Kidney glomerular epithelial cell (primary cell): Measurements from ENCODE around the gene HOXA11.

Experiments
- DNase-seq: peaks from one replicate; lab custom pipeline; 2025; lab: John Stamatoyannopoulos, UW

HOXA11 gene

DNA sequence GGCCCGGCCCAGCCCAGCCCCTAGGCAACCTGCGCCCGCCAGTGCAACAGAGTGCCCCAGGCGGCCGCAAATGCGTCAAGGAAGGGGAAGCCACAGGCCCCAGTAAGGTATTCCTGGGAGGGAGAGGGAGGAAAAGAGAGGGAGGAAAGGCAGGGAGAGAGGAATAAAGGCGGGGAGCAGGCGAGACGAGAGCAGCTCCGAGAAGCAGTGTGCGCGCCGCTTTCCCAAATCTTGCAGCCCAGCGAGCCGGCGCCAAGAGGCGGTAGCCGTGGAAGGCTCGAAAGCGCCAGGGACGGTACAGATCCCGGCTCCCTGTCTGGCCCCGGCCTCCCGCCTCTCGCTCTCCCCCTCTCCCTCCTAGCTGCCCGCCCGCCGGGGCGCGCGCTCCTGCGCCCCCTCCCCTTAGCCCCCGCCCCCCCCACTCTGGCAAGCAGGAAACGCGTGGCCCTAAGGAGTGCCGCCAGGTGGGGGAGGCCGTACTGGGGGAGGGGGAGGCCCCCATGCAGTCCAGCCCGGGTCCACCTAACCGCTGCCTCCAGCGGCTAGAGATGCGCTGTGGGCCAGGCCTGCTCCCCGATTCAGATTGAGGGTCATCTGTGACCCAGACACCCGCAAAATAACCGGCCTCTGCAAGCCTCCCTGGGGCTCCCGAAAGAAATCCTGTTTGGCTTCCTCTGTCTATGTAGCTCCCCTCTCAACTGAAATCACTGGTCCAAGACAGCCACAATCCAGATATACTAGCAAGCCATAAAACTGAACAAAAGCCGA is 15.2 kb downstream of the HOXA11 start:
- DNase-seq = no peak

DNA sequence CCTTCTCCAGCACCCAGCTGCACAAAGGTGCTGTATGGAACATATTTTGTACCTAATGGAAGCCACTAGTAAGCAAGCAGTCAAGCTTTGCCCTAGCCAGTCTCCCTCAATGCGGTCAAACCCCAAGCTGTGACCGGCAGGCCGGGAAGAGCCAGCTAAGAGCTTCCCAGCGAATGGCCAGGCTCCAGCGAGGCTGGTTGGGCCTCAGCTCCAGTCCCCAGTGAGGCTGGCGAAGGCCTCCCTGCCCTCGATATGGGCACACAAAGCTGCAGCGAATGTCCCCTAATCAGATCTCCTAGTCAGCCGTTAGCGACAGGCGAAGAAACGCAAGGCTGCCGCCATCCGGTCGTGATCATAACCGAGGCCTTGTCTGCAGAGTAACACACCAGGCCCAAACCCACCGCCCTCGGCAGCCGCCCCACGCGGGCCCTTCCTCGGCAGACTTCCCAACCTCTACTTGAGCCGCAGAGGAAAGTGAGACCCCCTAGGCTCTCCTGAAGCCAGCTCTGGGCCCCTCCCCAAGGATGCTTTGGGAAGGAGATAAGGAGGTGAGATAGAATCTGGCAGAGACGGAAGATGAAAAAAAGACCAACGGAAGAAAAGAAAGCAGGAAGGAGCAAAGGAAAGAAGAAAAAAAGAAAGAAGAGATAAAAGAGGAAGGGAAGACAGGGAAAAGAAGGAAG is 16.6 kb downstream of the HOXA11 start:
- no peak for DNase-seq

DNA sequence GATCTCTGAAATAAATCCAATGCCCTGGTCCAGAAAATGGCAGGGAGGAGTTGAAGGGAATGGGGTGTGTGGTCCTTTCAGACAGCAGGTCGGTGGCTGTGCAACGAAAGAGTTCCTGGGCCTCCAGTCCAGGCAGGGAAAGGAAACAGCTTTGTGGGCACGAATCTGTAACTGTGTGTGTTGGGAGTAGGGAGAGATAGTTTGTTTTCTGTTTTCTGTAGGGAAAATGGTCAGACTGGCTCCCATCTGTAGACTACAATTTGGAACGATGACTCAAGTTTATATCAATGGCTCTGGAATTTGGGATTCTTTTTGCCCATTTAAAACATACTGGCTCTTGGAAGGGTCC is 17.1 kb downstream of the HOXA11 start:
- DNase-seq = no peak

DNA sequence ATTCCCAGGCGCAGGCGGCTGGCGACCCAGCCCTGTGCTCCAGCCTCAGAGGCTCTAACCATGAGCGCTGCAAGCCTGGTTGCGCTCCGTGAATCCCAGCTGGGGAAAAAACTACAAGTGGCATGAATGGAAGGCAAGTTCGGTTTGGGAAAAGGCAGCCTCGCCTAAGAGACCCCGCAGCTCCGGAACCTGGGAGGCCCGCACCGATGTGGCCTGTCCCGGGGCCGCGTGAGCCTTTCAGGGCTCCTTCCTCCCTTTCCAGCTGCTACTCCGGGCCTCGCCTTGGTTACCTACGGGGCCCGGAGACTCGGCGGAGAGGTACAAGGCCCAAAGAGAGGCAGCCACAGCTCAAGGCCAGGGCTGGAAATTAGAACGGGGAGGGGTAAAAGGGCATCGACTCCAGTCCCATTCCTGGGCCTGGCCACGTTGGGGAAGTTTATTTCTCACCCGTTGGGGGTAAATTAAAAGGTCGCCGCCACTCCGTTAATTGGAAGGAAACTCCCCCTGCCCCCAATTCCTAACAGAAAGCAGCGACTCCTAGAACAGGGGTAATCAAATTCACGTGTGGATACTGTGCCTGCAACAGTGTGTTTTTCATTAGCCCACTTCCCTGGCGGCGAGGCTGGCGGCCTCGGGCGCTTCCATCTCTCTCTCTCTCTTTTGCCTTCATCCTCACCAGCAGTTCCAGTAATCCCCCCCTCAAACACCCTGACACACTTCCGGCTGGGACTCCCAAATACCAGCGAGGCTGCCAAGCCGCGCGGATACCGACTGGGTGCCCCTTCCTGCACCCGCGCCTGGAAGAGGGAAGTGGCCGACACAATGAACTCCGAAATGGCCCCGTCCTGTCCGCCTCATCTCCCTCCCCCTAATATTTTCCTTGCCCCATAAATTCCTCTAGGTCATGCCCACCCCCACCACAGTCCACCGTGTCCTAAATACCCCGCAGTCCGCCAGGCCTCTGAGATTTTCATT is 18.2 kb downstream of the HOXA11 start:
- no peak for DNase-seq

DNA sequence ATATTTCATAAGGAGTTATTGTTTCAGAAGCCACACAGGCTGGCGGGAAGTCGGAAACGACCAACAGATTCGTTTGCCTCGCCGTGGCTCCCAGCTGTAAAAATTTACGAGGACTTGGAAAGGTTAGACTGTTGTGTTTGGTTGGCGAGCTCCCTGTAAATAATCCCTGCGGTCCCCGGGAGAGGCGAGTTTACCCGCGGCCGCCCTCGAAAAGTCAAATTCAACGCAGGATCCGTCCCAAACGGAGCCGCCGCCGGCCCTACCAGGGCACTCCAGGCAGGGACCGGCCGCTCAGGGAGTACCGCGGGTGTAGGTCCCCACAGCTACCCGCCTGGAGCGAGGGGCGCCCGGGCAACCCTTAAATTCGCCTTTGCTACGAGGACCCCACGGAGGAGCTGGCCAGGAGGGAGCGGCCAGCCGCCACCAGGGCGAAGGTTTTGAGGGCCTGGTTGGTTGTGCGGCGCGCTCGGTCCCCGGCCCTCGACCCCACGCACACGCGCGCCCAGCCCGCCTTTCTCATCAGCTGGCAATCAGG is 19.0 kb downstream of the HOXA11 start:
- DNase-seq = no peak

DNA sequence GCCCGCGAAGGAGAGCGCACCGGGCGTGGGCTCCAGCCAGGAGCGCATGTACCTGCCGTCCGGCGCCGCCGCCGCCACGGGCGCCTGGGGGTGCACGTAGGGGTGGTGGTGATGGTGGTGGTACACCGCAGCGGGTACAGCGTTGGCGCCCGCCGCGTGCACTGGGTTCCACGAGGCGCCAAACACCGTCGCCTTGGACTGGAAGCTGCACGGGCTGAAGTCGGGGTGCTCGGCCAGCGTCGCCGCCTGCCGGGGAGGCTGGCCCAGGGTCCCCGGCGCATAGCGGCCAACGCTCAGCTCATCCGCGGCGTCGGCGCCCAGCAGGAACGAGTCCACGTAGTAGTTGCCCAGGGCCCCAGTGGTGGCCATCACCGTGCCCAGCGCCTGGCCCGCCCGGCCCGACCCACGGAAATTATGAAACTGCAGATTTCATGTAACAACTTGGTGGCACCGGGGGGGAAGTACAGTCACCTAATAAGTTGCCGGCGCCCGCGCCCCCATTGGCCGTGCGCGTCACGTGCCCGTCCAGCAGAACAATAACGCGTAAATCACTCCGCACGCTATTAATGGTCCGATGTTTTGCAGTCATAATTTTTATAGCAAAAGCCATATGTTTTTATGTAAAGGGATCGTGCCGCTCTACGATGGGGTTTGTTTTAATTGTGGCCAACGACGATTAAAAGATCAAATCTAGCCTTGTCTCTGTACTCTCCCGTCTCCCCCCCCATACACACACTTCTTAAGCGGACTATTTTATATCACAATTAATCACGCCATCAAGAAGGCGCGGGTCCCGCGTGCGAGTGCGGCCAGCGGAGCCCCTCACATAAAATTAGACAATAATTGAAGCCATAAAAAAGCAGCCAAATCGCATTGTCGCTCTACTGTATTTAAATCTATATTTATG is 19.7 kb downstream of the HOXA11 start, which contains the start of gene HOXA9:
Gene HOXA9 (minus strand): TSS at position 449 of the 907 bp plus-strand sequence. CDS start 80 bp downstream, at position 369.
- DNase-seq = no peak

DNA sequence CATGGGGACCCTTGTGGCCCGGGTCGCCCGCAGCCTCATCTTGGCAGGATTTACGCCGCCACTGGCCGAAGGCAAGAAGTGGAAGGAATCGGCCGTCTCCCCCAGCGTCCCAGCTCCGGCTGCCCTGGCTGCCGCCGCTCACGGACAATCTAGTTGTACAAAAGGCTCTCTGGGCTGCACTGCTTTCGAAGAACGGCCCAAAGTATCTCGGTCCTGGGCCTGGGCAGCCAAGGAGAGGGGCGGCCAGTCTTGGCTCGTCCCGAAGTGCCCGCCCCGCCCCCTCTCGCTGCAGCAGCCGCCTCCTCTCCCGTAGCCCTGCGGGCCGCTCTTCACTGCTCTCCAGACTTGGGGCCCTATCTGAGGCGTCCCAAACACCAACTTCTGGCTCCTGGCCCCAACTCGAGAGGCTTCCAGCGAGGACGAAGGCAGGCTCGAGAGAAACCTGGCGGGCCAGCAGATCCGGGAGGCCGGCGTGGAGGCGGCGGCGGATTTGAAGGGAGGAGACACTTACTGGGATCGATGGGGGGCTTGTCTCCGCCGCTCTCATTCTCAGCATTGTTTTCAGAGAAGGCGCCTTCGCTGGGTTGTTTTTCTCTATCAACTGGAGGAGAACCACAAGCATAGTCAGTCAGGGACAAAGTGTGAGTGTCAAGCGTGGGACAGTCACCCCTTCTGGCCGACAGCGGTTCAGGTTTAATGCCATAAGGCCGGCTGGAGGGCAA is 20.5 kb downstream of the HOXA11 start:
- no peak for DNase-seq

DNA sequence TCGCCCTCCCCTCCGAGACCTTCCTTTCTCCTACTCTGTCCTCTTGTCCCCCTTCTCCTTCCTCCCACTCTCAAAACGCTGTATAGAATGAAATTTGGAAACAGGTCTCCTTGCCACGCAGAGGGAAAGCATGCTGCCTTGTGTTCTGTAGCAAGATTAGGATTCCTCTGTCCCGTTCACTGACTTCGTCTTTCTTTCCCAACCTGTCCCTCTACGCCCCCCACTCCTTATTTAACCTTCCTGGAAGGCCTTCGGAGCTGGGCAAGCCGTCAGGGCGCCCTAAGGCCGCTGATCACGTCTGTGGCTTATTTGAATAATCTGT is 21.0 kb downstream of the HOXA11 start:
- DNase-seq = no peak

DNA sequence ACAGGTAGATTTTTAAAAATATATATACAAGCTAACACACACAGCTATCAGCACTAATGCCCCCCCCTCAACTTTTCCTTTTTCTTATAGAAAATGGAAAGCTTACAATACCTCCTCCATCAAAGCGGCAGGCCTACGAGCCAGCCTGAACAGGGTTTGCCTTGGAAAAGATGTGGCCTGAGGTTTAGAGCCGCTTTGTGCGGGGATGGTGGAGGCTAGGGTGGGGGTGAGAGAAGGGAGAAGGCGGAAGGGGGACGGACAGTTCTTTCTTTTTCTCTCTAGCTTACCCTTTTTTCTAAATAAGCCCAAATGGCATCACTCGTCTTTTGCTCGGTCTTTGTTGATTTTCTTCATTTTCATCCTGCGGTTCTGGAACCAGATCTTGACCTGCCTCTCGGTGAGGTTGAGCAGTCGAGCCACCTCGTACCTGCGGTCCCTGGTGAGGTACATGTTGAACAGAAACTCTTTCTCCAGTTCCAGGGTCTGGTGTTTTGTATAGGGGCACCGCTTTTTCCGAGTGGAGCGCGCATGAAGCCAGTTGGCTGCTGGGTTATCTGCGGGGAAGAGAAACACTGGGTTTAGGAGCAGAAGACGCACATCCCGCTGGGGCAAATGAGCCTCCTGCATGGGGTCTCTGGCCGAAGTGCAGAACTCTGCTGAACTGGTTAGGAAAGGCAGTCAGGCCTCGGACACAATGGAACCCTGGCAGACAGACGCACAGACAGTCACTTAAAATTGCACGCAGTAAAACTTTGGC is 21.6 kb downstream of the HOXA11 start:
- no peak for DNase-seq

DNA sequence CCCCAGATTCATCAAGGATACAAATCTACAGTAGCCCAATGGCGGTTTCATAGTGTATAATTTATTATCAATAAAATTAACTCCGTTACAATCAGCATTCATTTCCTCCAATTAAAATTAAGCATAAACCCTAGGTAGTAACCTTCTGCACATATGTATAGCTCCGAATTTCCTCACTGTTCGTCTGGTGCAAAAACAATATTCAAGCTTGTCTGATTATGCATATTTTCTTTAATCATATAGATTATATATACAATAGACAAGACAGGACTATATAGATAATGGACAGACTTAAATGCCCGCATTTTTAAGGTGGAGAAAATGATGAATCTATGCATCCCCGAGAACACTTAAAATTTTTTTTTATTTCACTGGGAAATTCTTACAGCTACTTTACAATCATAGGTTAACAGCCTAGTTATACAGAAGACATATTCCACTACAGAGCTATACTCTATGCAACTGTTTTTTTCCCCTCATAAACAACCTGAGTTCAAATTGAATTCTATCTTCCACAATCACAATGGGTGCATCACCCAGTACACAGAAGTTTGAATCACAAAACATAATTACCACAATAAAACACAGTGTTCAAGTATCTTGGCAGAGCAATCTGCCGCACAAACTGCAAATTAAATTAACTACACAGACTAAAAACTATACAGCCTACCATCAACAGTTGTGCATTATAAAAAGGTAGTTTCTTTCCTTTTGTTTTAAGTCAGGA is 22.3 kb downstream of the HOXA11 start:
- DNase-seq = no peak

DNA sequence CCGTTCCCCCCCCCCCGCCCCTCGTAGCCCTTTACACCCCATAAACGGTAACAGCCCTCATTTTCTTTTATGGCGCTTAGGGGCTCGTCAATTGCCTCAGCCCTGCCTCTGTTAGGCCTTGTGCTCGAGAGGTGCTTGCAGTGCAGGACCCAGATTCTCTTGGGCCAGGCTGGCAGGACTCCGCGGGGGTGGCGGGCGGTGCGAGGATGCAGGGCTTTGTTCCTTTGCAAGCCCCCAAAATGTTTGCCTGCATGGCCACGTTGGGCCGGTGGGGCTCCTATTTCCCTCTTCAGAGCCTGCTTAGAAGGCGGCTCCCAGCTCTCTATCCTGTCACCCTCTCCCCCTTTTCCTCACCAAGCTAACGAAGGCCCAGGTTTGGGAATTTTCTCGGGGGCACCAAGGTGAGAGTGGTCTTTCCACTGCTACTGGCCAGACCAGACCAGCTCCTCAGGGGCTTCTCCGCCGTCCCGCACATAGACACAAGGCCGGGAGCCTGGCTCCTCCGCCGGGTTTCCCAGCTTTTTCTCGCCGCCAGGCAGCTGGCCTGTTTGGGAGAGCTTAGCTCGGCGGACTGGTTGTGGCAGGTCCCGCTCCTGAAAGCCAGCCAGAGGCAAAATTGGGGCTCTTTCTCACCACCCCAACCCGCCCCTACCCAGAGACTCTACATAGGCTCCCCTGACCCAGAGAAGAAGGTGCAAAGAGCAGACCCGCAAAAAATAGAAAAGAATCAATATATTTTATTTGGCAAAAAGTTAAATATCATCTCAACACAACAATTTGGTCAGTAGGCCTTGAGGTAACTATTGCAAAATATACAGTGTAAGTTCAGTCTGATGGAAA is 23.1 kb downstream of the HOXA11 start:
- no peak for DNase-seq

DNA sequence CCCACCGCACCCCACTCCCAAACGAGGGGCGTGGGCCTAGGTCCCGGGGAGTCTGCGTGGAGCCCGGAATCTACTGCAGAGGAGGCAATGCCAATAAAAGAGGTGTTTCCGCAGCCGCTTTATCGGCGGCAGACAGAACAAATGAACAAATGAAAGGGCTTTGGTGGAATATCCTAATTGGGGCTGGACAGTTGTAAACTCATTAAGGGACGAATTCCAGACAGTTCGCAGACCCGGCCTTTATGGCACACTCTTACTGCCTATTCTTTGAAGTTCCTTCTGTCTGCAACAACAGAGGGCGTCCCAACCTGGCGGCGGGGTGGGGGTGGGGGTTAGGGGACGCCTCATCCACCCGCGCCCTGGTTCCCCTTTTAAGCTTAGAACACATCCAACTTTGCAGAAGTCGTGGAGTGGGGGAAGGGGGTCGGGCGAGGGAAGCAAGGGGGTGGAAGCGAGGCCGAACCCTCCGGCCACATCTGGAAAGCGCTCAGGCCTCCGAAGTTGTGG is 23.8 kb downstream of the HOXA11 start:
- no peak for DNase-seq

DNA sequence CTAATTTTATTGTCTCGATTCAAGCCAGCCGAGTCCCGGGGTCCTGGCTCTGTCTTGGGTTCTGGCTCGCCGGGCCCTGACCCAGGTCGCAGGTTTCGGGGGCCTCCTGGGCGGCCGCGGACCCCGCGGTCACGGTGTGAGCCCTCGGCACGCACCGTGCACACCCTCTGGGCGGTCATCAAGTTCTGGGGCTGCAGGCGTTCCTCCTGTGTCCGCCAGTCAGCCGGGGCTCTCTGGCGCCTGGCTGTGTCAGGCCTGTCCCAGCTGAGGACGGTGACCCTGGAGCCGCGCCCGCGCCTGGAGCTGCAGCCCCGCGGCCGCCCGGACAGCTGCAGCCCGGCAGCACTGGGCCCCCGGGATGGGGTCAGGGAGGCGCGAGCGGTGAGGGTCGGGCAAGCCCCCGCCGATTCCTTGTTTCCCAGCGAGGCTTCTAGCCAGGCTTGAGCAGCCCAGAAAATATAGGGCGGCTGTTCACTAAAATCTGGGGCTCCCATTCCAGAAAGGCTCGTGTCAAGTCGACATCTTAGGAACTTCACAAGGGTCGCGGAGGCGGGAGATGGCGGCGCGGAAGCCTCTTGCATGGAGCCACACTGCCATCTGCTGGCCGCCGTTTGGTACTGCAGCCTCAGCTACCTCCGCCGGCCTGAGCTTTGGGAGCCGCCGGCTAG is 24.4 kb downstream of the HOXA11 start:
- no peak for DNase-seq

DNA sequence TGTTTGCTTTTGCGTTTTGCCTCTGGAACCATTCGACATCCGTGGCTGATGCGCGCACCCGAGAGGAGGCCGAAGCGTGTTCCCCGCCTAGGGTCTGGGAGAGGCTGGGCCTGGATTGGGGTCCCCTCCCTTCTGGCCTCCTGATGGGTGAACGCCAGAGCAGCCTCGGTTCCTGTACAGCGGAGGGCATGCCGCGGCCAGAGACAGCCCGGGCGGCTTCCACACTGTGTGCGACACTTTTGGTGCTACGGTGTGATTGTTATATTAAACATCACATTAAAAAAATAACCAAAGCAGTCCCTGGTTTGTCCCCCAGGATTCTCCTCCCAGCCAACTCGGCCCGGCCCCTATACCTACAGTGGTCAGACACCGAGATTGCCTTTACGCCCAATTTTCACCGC is 24.9 kb downstream of the HOXA11 start:
- DNase-seq = no peak

DNA sequence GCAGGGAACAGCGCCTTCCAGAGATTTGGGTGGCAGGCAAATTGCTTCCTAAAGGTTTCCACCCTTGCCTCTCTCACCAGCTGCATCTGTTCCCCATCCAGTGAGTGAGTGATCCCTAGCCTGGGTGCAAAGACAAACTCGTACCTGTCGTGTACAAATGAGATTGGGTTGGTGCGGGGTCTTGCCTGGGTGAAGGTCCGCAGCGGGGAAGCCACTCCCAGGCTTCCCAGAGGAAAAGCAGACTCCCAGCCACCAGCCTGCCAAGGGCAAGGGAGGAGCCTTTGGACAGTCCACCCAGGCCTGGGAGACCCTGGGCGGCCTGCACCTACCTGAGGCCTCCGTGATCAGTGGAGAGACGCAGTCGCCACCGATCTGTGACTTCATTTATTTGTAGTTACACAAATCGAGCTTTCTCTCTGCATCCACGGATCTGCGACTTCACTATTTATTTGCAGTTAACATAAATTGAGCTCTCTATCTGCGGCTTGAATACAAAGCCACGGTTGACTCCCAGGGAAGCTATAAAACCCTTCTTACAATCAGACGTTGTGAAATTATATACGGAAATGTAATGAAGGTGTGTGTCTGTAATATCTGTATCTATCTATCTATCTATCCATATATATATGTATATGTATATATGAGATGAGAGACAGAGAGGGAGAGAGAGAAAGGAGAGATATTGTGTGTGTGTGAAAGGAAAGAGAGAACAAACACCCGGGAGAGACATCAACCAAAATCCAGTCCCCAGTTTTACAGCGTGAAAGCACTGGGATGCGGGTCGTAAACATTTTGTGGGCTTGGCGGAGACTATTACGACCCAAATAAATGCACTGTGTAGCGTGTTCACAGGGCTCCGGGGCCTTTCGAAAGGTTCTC is 25.5 kb downstream of the HOXA11 start:
- DNase-seq = no peak

DNA sequence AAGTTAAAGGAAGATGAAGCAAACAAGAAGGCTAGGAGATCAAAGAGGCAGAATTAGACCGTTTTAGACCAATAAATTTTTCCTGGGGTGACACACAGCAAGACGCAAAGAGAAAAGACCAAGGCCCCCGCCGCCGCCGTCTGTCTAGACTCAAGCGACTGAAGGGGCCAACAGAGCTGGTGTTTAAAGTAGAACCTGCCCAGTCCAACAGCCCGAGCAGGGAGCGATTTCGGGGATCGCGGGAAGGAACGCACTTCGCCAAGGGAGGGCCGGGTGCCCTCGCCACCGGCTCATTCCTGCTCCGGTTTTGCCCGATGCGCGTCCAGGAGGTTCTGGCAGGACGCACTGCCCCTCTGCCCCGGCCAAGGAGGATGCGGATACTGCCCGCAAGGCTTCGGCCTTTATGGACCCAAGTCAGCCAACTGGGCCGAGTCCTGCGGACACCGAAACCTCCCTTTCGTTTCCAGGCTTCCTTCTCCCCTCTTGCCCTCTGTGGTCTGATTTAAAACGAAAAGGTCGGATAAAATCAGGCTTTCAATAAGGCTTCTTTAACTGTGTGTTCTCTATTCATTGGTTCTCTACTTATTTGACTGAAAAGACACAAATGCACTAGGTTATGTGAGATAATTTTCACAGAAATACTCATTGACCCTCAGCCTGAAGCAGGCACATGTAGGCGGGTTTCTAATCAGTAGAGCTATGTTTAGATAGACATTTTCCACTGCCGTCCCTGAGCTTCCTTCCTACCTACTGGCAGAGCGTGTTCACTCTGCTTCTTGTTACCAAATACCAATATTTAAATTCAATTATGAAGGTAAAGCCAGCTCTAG is 26.4 kb downstream of the HOXA11 start:
- DNase-seq = no peak
